CD4-positive, alpha-beta T cell treated with Interleukin-15 for 1 hour (primary cell): ENCODE data around the gene PLCB1.
A peak's percentile ranks its signal among the peaks of the same experiment; 100 is the strongest.
"Not testable (repeated sequence)": the region's sequence is repeated elsewhere in the genome, so short reads cannot be mapped to it uniquely, and the experiment has no call there.

Experiments used
- DNase-seq: peaks from one replicate; pipeline ENCODE4 v3.0.0-alpha.2; 2020

Gene PLCB1

GRCh38 chr20:8375898-8376297 is 243.8 kb downstream of the PLCB1 start:
- no peak for DNase-seq

- DNase-seq = no peak
Observed at GRCh38 chr20:8376940-8377339, 244.9 kb downstream of the PLCB1 start.

DNA sequence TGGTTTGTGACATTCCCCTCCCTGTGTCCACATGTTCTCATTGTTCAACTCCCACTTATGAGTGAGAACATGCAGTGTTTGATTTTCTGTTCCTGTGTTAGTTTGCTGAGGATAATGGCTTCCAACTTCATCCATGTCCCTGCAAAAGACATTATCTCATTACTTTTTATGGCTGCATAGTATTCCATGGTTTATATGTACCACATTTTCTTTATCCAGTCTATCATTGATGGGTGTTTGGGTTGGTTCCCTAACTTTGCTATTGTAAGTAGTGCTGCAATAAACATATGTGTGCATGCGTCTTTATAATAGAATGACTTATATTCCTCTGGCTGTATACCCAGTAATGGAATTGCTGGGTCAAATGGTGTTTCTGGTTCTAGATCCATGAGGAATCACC is 247.1 kb downstream of the PLCB1 start:
- DNase-seq = not testable (repeated sequence)

GRCh38 chr20:8385247-8385646 is 253.2 kb downstream of the PLCB1 start:
- no peak for DNase-seq

DNA sequence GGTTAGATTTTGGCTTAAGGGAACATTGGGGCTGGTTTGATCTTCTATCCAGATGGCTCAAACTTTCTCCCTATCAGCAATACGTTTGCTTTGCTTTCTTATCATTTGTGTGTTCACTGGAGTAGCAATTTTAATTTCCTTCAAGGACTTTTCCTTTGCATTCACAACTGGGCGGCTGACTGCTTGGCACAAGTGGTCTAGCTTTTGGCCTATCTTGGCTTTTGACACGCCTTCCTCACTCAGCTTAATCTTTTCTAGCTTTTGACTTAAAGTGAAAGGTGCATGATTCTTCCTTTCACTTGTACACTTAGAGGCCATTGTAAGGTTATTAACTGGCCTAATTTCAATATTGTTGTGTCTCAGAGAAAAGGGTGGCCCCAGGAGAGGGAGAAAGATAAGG is 254.9 kb downstream of the PLCB1 start:
- DNase-seq = no peak

- DNase-seq = no peak
Observed at GRCh38 chr20:8388141-8388540, 256.1 kb downstream of the PLCB1 start.

- no peak for DNase-seq
Observed at GRCh38 chr20:8388707-8389106, 256.6 kb downstream of the PLCB1 start.

DNA sequence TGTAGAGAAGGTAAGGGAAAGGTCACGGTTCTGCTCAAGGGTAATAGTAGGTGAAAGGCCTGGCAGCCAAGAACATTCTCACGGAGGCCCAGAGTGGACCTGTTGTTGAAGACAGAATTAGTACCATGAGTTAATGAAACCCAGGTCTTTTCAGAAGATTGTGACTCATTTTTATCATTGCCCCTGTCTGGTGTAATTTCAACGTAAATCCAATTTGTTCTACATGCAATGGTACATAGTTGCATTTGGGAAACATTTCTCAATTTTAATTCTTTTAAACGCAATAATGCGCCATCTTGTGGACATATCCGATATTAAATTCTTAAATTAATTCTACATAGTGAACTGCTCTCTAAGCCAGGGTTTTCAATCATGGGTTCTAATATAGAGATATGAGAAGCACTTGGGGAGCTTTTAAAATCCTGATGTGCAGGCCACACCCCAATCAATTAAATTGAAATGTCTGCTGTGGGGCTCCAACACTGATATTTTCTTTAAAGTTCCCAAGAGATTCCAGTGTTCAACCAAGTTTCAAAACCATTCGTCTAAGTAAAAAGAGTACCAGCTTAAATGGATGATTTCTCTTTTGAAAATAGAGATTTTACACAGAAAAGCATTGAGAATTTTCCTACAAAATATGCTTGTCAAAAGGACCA is 257.4 kb downstream of the PLCB1 start:
- DNase-seq = no peak

DNA sequence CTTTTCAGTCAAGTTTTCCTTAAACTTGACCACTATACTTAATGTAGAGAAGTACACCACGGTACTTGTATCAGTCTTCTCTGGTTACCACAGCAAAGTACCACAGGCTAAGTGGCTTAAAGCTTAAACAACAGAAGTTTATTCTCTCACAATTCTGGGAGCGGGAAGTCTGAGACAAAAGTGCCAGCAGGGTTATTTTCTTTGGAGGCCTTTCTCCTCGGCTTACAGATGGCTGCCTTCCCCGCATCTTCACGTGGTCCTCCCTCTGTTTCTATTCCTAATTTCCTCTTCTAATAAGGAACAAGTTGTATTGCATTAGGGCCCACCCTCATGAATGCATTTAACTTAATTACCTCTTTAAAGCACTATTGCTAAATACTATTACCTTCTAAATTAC is 258.0 kb downstream of the PLCB1 start:
- DNase-seq = no peak

- no peak for DNase-seq
Observed at GRCh38 chr20:8390500-8390899, 258.4 kb downstream of the PLCB1 start.

- no peak for DNase-seq
Observed at GRCh38 chr20:8393381-8393780, 261.3 kb downstream of the PLCB1 start.

- peak; percentile 29 for DNase-seq
Observed at GRCh38 chr20:8394308-8394945, 262.4 kb downstream of the PLCB1 start.

- no peak for DNase-seq
Observed at GRCh38 chr20:8395956-8396355, 263.9 kb downstream of the PLCB1 start.

DNA sequence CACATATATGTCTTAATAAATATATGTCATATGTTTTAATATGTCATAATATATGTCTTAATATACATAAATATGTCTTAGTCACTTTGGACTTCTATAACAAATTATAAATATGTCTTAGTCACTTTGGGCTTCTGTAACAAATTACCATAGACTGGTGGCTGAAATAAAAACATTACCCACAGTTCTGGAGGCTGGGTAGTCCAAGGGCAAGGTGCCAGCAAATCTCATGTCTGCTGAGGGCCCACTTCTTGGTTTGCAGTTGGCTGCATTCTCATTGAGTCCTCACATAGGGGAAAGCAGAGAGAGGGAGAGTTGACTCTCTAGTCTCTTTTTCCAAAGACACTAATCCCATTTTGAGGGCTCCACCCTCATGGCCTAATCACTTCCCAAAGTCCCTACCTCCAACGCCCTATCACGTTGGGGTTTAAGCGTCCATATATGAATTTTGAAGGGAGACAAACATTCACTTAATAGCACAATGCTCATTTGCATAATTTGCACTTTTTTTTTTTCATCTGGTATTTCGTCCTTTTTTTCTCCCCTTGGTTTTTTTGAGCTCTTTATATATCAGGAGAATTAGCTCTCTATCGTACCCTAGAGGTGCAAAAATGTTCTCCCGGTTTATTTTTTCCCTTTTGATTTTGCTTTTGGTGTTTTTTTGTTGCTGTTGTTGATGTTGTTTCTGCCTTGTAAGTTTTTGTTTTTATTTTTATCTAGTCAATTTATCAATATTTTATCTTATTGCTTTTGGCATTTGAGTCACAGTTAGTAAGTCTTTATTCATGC is 266.4 kb downstream of the PLCB1 start:
- DNase-seq = no peak

DNA sequence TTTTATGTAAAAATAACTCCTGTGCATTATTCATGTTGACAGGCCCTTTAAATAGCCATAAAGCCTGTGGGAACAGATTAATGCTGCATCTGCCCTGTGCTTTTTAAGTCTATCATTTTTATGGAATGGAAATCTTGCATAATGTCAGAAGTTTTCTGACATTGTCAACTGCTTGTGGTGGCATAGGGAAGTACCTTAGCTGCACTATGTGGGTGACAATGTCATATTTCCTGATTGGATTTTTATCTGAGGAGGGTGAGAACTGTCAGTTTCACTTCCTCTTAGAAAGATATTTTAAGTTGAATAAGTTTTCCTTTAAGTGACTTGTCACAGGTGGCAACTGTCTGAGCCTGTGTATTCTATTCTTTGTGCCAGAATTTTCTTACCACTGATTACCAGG is 267.9 kb downstream of the PLCB1 start:
- DNase-seq = peak; percentile 19

GRCh38 chr20:8400486-8400885 is 268.4 kb downstream of the PLCB1 start:
- DNase-seq = no peak

DNA sequence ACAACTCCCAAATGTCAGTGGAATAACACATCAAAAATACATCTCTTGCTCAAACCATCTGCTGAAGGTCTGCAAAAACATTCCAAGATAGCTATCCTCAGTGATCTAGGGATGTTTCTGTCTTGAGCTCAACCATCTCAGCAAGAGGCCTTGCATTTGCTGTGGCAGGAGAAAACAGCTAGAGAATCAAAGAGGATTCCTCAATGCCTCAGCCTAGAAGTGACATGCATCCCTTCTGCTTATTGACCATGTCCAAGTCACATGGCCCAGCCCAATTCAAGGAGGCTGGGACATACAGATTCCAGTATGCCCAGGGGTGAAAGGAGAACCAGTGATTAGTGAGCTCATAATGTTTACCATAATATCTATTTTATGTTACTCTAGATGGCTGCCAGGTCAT is 269.5 kb downstream of the PLCB1 start:
- no peak for DNase-seq

DNA sequence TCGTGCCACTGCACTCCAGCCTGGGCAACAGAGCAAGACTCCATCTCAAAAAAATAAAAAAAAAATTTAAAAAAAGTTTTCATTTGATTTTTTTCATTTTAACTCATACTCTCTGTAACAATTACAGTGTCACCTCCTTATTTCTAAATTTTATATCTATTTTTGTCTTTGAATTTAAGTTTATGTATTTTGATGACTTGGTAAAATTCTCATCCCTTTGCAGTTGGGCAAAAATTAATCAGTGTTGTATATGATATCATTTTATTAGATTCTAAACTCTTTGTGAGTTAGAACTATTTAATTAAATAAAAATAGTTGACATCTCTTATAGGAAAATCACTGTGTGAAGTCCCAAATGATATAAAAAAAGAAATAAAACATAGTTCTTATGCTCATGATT is 270.7 kb downstream of the PLCB1 start:
- no peak for DNase-seq

GRCh38 chr20:8404912-8405635 is 273.0 kb downstream of the PLCB1 start:
- no peak for DNase-seq

GRCh38 chr20:8406391-8406790 is 274.3 kb downstream of the PLCB1 start:
- DNase-seq = no peak

DNA sequence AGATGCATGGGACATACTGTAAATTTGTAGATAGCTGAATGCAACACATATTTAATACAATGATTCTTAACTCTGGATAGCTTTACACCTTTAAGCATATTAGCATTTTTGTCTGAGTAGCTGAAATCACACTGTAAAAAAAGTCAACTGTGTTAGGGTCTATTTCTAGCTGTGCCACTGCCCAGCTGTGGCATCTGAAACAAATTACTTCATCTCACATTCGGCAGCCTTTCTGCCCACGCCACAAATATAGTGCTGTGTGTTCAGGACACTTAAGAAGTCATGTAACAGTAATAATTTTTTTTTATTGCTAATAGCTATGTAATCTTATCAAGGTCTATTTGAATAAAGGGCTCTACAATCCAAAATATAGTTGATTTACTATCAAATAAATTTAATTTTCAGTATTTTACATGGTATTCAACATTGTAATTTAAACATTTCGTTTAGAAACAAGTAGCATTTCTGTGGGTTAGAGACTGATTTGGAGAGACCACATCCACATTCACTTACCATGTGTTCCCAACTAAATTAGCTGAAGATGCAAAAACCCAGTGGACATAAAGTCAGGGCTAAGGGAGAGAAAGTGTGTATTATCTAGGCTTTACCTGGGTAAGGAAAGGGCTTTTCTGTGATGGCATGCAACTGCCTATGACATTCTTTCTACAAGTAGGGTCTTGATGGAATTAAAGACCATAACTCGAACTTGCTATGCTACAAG is 276.7 kb downstream of the PLCB1 start:
- DNase-seq = no peak

GRCh38 chr20:8413691-8414090 is 281.6 kb downstream of the PLCB1 start:
- DNase-seq = no peak
